Thyroid gland (tissue), 4 donors: Measurements from ENCODE around the gene CDC42SE2.

Experiments
- CTCF ChIP-seq, 6 experiments: fragments of 200-600 bp in 3 of 6; fragments of 450-650 bp in 3 of 6; sonication (generic) in 3 of 6; IDR thresholded peaks; one replicate each; pipeline ENCODE4 v1.5.1; 2016 to 2019; ENCODE audit warnings: antibody characterized with exemption in 6 of 6, mild to moderate bottlenecking in 2 of 6, inconsistent platforms in 1 of 6, moderate library complexity in 1 of 6
- POLR2A ChIP-seq, 2 donors: fragments of 450-650 bp; IDR thresholded peaks; one replicate each; pipeline ENCODE4 v1.6.1; 2017; ENCODE audit warnings: antibody characterized with exemption in 2 of 2, mild to moderate bottlenecking in 2 of 2, moderate library complexity in 1 of 2

GRCh38 chr5:131386779-131387178 is 122.9 kb downstream of the CDC42SE2 start:
- TF ChIP-seq CTCF (IDR thresholded peaks at IDR 0.05) (no peak), POLR2A (IDR thresholded peaks at IDR 0.05) (no peak)
